MM.1S (cell line): ENCODE data around the gene TSPAN12.

Experiments used
- EZH2phosphoT487 ChIP-seq: fragments of 300-600 bp; sonication (generic); IDR thresholded peaks from 2 replicates; pipeline ENCODE4 v1.6.1; 2018; ENCODE audit warnings: antibody characterized with exemption, low read length
- TF ChIP-seq, protein P1 (sequence below): fragments of 300-600 bp; sonication (generic); IDR thresholded peaks from 2 replicates; pipeline ENCODE4 v1.5.1; 2016; ENCODE audit warnings: antibody characterized with exemption, low read length, mixed read lengths

DNA sequence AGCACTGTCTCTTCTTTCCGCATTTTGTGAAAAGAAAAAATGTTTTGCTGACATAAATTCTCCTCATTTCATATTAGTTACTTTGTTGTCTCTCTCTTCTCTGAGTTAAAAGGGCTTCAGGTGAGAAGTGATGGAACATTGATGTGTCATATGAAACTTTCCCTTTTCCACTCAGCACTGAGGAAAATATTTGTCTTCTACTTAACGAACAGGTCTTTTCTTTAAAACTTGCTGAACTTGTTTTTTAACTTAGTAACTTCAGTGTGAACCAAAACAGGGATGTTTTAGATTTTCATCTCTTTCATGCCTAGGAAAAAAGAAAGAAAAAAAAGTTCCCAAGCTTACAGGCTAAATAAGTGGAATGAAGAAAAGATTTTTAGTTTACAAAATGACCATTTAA is 19.0 kb upstream of the TSPAN12 start:
- no peak for TF ChIP-seq EZH2phosphoT487
- TF ChIP-seq, protein P1, sequence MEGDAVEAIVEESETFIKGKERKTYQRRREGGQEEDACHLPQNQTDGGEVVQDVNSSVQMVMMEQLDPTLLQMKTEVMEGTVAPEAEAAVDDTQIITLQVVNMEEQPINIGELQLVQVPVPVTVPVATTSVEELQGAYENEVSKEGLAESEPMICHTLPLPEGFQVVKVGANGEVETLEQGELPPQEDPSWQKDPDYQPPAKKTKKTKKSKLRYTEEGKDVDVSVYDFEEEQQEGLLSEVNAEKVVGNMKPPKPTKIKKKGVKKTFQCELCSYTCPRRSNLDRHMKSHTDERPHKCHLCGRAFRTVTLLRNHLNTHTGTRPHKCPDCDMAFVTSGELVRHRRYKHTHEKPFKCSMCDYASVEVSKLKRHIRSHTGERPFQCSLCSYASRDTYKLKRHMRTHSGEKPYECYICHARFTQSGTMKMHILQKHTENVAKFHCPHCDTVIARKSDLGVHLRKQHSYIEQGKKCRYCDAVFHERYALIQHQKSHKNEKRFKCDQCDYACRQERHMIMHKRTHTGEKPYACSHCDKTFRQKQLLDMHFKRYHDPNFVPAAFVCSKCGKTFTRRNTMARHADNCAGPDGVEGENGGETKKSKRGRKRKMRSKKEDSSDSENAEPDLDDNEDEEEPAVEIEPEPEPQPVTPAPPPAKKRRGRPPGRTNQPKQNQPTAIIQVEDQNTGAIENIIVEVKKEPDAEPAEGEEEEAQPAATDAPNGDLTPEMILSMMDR = no peak
